GM23338 (cell line): ENCODE results near the gene TK1. TPM values are rescaled to one million over a fixed set of nuclear protein-coding genes. Genes with fewer than 3 reads are reported as not detected.
"Not testable (repeated sequence)": the region's sequence is repeated elsewhere in the genome, so short reads cannot be mapped to it uniquely, and the experiment has no call there.

Experiments
- ATAC-seq: fragments of 200-7000 bp; cut with Tn5 transposase; 3 replicates; pipeline ENCODE4 v1.9.1; 2020
- DNase-seq: peaks from one replicate; pipeline ENCODE4 v3.0.0-alpha.2; 2015; ENCODE audit warnings: low spot score
- H2AFZ ChIP-seq: fragments of 200-600 bp; sonication (generic); 2 replicates; pipeline ENCODE4 v1.8.0; 2016; ENCODE audit warnings: antibody characterized with exemption, mild to moderate bottlenecking, moderate library complexity
- H3F3A ChIP-seq: fragments of 200-600 bp; sonication (generic); replicated peaks from 2 replicates; pipeline ENCODE4 v1.8.0; 2017; ENCODE audit warnings: antibody characterized with exemption, mixed run types, low read depth
- H3K27ac ChIP-seq: fragments of 200-600 bp; sonication (generic); 2 replicates; pipeline ENCODE4 v1.6.1; 2016; ENCODE audit warnings: low read depth
- H3K27me3 ChIP-seq: fragments of 200-600 bp; sonication (generic); 2 replicates; pipeline ENCODE4 v1.8.0; 2016; ENCODE audit warnings: mild to moderate bottlenecking, mixed run types, moderate library complexity; ENCODE audit not compliant: insufficient read depth
- H3K36me3 ChIP-seq: fragments of 200-600 bp; sonication (generic); 2 replicates; pipeline ENCODE4 v1.8.0; 2016; ENCODE audit warnings: mild to moderate bottlenecking; ENCODE audit not compliant: insufficient read depth
- H3K4me1 ChIP-seq: fragments of 200-600 bp; sonication (generic); 2 replicates; pipeline ENCODE4 v1.8.0; 2016; ENCODE audit warnings: mild to moderate bottlenecking, moderate library complexity; ENCODE audit not compliant: insufficient read depth
- H3K4me2 ChIP-seq: fragments of 200-600 bp; sonication (generic); 2 replicates; pipeline ENCODE4 v1.7.1; 2017; ENCODE audit warnings: mixed run types
- H3K4me3 ChIP-seq: fragments of 200-600 bp; sonication (generic); 2 replicates; pipeline ENCODE4 v1.6.1; 2016; ENCODE audit warnings: mixed run types
- H3K79me2 ChIP-seq: fragments of 200-600 bp; sonication (generic); replicated peaks from 2 replicates; pipeline ENCODE4 v1.8.0; 2017; ENCODE audit warnings: mild to moderate bottlenecking; ENCODE audit not compliant: insufficient read depth
- H3K9me2 ChIP-seq: fragments of 200-600 bp; sonication (generic); 2 replicates; pipeline ENCODE4 v1.8.0; 2017; ENCODE audit not compliant: insufficient read depth
- H4K20me1 ChIP-seq: fragments of 200-600 bp; sonication (generic); replicated peaks from 2 replicates; pipeline ENCODE4 v1.8.0; 2017; ENCODE audit warnings: mild to moderate bottlenecking; ENCODE audit not compliant: insufficient read depth
- H3K27ac Mint-ChIP-seq: 2 replicates; pipeline ENCODE4 v1.8.0; 2020; ENCODE audit warnings: inconsistent platforms, mild to moderate bottlenecking, moderate library complexity, mixed read lengths
- H3K27me3 Mint-ChIP-seq: 3 replicates; pipeline ENCODE4 v1.8.0; 2022; ENCODE audit warnings: low read depth, mild to moderate bottlenecking, moderate library complexity, mixed read lengths, inconsistent platforms; ENCODE audit not compliant: insufficient read depth, poor library complexity
- H3K36me3 Mint-ChIP-seq: 3 replicates; pipeline ENCODE4 v1.8.0; 2021; ENCODE audit warnings: low read depth, mild to moderate bottlenecking, inconsistent platforms, moderate library complexity, mixed read lengths
- H3K4me1 Mint-ChIP-seq: 3 replicates; pipeline ENCODE4 v1.8.0; 2020; ENCODE audit warnings: mild to moderate bottlenecking, inconsistent platforms, mixed read lengths
- H3K4me3 Mint-ChIP-seq: 3 replicates; pipeline ENCODE4 v1.8.0; 2021; ENCODE audit warnings: moderate library complexity, mild to moderate bottlenecking, inconsistent platforms, mixed read lengths
- H3K9me3 Mint-ChIP-seq: 3 replicates; pipeline ENCODE4 v1.8.0; 2020; ENCODE audit warnings: moderate library complexity, mild to moderate bottlenecking, inconsistent platforms, mixed read lengths
- ETS1 ChIP-seq: IDR thresholded peaks from 2 replicates; pipeline ENCODE4 v1.6.1; 2016; ENCODE audit warnings: antibody characterized with exemption
- EZH2 ChIP-seq: fragments of 200-600 bp; sonication (generic); IDR thresholded peaks from one replicate; pipeline ENCODE4 v1.8.0; 2017; ENCODE audit warnings: antibody characterized with exemption, mild to moderate bottlenecking, low read depth; ENCODE audit not compliant: unreplicated experiment
- NANOG ChIP-seq: IDR thresholded peaks from 2 replicates; pipeline ENCODE4 v1.6.1; 2016; ENCODE audit warnings: antibody characterized with exemption, borderline replicate concordance
- POLR2AphosphoS5 ChIP-seq: IDR thresholded peaks from 2 replicates; pipeline ENCODE4 v1.6.1; 2016; ENCODE audit warnings: antibody characterized with exemption, low read depth
- REST ChIP-seq: IDR thresholded peaks from one replicate; pipeline ENCODE4 v1.6.1; 2018; ENCODE audit warnings: antibody characterized with exemption; ENCODE audit not compliant: unreplicated experiment
- STAT1 ChIP-seq: IDR thresholded peaks from one replicate; pipeline ENCODE4 v1.6.1; 2016; ENCODE audit warnings: antibody characterized with exemption; ENCODE audit not compliant: unreplicated experiment
- ZNF331 ChIP-seq: fragments of 250-450 bp; sonication (Bioruptor Pico); IDR thresholded peaks from 2 replicates; pipeline ENCODE4 v1.5.0; 2020; ENCODE audit warnings: low read depth, mild to moderate bottlenecking, moderate library complexity
- ZNF462 ChIP-seq: fragments of 250-450 bp; sonication (Bioruptor Pico); IDR thresholded peaks from 2 replicates; pipeline ENCODE4 v1.5.0; 2020; ENCODE audit warnings: mild to moderate bottlenecking, moderate library complexity
- polyA plus RNA-seq: library from polyadenylated mRNA; unstranded; fragments of >200 nt; fragmentation: Nextera tagmentation; extraction: Ambion mirVana; gene quantifications from 2 replicates; pipeline ENCODE4 v1.2.1, GENCODE V29; 2016
- total RNA-seq: library from RNA; depleted of rRNA; stranded (reverse); fragments of >200 nt; shearing (Covaris generic); gene quantifications from 2 replicates; pipeline ENCODE4 v1.2.3, GENCODE V29; 2014

TK1 gene
- total and polyA plus RNA-seq, 2 experiments from 2014 or later: 74.5 to 84.4 TPM

GRCh38 chr17:78235885-78236284 is 49.0 kb upstream of the TK1 start:
- Mint-ChIP-seq H3K27ac (no peak overlapping the region), H3K4me3 (no peak overlapping the region), H3K36me3 (no peaks in the 10 kb centered on the region), H3K9me3 (no peaks in the 10 kb centered on the region), H3K4me1 (no peaks in the 10 kb centered on the region; the same call in 1 of the 3 replicates), H3K27me3 (peaks cover 24% of the 10 kb centered on the region)
- Histone ChIP-seq H4K20me1 (no peaks in the 10 kb centered on the region), H3K36me3 (no peaks in the 10 kb centered on the region), H3K27me3 (peaks cover 17% of the 10 kb centered on the region), H3K27ac (no peak overlapping the region), H3K4me1 (no peaks in the 10 kb centered on the region), H2AFZ (no peak overlapping the region), H3K79me2 (no peaks in the 10 kb centered on the region), H3K4me2 (no peak overlapping the region), H3K4me3 (no peak overlapping the region), H3K9me2 (no peaks in the 10 kb centered on the region), H3F3A (no peaks in the 10 kb centered on the region)
- TF ChIP-seq ZNF462 (CRISPR knock-in tag) (no peak), ZNF331 (CRISPR knock-in tag) (no peak), ETS1 (no peak), EZH2 (no peak), NANOG (no peak), STAT1 (no peak), REST (no peak), POLR2AphosphoS5 (no peak)
- ATAC-seq: no peak
- DNase-seq: no peak

GRCh38 chr17:78235022-78235421 is 48.2 kb upstream of the TK1 start:
- not testable (repeated sequence) for H3K9me3 Mint-ChIP-seq, H3K4me2 ChIP-seq, H3K4me1 Mint-ChIP-seq, DNase-seq, H3K79me2 ChIP-seq, H3K36me3 Mint-ChIP-seq, H2AFZ ChIP-seq, H3K4me3 ChIP-seq, H3K36me3 ChIP-seq, ATAC-seq, H3K4me3 Mint-ChIP-seq, H3F3A ChIP-seq, H3K27ac ChIP-seq, H3K27ac Mint-ChIP-seq, H4K20me1 ChIP-seq, H3K4me1 ChIP-seq, H3K9me2 ChIP-seq
- peaks cover 25% of the 10 kb centered on the region for H3K27me3 ChIP-seq
- H3K27me3 Mint-ChIP-seq: peaks cover 25% of the 10 kb centered on the region
